GM18517 (cell line): Measurements from ENCODE around the gene OPTC.
"Not testable (repeated sequence)": the region's sequence is repeated elsewhere in the genome, so short reads cannot be mapped to it uniquely, and the experiment has no call there.

Experiments used
- ATAC-seq: cut with Tn5 transposase; IDR thresholded peaks from one replicate; pipeline ENCODE4 v1.9.1; 2021; ENCODE audit warnings: mild to moderate bottlenecking, moderate library complexity; ENCODE audit not compliant: unreplicated experiment

Gene OPTC

DNA sequence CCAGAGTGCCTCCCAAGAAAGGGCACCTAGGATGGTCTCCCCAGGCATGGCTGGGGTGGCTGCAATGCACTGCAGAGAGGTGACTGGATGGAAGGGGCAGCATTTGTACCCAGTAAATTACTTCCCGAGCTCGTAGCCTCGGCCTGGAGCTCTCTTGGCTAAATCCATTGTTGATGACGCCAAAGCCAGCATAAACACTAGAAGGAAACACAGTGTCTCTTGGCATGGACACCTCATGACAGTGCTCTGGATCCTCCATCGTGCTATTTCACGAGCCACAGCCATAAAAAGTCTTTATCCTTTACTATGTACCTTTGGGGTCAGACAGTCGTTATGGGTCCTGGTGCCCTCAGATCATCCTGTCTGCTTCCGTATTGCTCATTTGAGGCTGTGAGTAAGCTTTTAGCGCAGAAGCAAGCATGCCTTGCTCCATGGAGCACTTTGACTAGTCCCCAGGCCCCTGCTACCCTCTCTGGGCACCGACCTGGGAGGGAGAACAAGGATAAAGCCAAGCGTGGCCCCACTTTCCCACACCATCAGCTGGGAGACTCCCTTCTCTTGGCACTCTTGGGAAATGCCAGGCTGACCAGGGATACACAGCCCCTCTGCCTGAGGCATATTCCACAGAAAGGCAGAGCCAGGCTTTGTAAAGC, 28.7 kb upstream of the OPTC start:
- ATAC-seq, result no peak

DNA sequence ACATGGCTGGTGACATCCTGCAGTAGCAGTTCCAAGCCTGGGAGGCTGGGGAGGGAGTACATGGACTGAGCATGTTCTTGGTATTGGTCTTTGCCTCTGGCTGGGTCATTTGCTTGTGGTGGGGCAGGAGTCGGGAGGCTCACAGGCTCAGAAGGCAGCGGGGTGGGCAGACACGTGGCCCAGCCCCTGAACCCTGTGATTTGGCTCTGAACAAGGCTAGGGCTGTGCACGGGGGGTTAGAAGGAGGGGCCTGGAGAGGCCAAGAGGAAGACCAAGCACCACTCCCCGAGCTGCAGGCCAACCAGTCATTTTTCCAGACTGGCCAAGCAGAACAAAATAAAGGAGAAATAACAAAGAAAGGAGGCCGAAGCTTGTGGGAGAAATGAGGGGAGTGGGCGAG, 28.0 kb upstream of the OPTC start:
- no peak for ATAC-seq

DNA sequence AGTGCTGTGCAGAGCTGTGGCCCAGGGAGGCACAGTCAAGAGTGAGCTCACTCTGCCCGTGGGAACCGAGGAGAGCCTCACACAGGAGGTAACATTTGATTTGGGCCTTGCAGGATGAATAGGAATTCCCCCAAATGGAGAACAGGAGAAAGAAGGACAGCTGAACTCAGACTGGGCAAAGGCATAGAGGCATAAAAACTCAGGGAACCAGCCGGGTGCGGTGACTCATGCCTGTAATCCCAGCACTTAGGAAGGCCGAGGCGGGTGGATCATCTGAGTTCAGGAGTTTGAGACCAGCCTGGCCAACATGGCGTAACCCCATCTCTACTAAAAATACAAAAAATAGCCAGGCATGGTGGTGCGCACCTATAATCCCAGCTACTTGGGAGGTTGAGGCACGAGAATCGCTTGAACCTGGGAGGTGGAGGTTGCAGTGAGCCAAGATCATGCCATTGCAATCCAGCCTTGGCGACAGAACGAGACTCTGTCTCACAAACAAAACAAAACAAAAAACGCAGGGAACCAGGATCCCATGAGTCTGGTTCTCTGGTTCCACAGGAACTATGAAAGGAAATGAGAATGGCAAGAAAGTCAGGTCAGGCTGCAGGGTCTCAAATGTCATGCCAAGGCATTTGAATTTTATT, 26.9 kb upstream of the OPTC start:
- ATAC-seq, result not testable (repeated sequence)

DNA sequence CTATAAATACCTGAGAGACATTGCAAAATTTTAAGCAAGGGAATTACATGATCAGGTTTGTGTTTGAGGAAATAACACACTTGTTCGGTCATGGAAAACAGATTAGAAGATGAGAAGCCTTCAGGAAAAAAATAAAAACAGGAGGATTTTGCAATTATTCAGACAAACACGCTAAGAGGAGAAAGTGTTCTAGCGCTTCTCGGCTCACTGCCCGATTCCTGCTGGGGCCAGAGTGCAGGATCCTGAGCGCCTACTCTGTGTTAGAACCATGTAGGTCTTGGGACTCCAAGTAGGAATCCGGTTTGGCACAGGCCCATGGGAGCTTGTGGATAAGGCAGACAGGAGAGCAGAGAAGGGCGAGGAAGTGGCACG, 26.4 kb upstream of the OPTC start:
- ATAC-seq, result no peak

DNA sequence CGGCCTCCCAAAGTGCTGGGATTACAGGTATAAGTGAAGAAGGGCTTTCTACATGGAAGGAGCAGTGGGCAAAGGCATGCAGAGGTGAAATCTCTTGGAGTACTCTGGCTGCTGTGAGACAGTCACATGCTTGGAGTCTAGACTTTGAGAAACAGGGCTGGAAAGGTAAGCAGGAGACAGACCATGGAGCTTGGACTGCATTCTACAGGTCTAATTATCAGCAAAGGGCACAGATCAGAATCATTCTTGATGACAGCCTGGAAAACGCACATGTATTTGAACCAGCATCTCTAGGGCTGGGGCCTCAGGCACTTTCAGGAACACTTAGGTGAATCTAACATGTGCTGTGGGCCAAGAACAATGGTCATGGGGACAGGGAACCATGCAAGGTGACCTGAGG, 25.6 kb upstream of the OPTC start:
- ATAC-seq, result no peak

DNA sequence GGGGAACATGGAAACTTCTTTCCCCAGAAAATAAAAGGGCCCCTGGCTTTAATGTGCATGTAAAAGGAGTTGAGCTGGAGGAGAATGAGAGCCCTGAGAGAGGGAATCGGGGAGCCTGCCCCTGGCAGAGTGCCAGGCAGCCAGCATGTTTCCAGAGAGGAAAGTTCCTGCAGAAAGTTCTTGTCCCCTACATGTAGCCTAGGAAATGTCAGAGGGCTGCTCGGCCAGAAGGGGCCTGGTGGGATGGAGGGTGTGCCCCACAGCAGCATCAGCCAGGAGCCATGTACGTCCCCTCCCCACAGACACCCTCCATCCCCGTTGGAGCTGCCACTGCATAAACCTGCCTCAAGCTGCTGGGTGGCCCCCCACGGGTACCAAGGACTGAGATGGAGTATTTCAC, 23.7 kb upstream of the OPTC start:
- ATAC-seq, result no peak

DNA sequence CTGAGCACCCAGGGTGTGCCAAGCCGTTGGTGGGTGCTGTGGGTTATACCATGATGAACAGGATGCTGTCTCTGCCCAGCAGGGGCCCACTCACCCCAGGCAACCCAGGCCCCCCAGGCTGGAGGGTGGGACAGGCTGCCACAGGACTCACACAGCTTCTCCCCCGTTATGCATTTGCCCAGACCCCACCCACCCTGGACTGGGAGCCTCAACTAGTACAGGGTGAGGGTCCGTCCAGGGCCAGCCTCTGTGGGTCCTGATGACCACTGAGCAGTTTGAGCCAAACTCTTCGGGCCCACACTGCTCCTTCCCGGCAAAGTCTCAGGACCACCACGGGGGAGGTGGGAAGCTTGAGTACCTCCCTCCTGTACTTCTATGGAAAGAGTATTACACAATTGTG, 22.1 kb upstream of the OPTC start:
- ATAC-seq, result no peak

DNA sequence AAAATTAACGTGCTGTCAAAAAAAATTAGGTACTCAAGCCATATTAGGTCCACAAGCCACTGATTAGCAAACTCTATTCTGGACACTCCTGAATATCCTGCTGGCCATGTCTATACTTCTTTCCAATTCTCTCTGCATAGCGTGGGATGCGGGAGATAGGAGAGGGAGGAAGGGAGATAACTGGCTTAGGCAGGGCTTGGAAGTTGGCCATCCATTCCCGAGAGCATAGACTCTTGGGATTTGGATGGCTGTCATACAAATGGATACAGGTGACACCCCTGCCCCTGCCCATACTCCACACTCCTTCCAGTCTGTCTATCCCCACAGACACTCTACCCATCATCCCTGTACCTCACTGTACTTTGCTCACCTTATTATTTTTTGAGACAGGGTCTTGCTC, 20.7 kb upstream of the OPTC start:
- ATAC-seq, result no peak

DNA sequence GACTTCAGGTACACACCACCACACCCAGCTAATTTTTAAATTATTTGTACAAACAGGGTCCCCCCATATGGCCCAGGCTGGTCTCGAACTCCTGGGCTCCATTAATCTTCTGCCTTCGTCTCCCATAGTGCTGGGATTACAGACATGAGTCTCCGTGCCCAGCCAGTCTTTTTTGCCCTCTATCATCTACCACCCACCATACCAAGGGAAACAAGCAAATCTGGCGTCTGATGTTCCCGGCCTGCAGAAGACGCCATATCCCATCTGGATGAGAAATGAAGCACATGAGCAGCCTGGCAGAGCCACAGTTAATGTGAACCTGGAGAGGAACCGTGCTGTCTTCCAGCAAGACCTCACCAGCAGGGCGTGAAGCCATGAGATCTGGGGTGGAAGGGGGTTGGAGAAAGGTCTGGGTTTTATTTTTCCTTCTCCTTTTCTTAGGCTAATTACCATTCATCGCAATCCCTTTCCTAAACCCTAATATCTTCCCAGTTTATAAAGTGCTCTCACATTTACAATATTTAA, 20.1 kb upstream of the OPTC start:
- no peak for ATAC-seq

DNA sequence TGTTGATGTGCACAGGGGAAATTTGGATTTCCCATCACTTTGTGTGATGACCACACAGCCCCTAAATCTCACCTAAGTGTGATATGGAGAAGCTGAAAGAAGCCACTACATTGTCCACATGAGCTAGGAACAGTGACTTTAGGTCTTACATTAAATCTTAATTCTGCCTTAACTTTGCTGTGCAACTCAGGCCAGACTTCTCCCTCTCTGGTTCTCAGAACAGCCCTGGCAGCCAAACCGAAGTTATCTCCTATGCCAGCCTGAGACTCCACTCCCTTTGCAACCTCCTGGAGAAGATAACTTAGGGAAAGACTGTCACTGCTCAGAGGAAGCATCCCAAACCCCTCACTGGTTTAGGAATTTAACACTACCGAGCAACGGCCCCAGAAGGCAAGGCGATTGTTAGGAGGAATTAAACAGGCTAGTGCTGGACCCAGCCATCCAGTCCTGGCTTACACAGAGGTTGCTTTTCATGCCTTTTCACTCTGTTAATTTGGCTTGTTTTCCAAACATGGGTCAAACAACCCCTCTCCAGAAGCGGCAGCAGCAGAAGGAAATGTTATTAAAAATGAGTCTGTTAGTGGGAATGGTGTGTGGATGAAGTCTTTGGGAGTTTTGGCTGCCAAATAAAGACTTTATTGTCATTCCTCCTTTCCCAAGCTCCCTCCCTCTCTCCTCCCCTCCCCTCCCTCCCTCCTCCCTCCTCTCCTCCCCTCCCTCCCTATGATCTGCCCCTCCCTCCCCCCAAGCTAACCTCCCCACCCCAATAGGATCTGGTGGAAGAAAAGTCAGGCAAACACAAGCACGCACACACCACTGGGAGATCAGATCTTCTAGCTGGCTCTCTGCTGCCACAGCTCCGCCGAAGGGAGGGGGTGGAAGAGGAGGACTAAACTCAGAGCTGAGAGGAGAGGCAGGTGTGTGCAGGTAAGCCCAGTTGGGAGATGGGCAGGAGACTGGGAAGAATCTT, 18.7 kb upstream of the OPTC start, which contains the start of gene PRELP:
Gene PRELP (plus strand): TSS at position 795 of the 970 bp plus-strand sequence. CDS start 7,379 bp downstream, outside the sequence.
- ATAC-seq, result no peak

DNA sequence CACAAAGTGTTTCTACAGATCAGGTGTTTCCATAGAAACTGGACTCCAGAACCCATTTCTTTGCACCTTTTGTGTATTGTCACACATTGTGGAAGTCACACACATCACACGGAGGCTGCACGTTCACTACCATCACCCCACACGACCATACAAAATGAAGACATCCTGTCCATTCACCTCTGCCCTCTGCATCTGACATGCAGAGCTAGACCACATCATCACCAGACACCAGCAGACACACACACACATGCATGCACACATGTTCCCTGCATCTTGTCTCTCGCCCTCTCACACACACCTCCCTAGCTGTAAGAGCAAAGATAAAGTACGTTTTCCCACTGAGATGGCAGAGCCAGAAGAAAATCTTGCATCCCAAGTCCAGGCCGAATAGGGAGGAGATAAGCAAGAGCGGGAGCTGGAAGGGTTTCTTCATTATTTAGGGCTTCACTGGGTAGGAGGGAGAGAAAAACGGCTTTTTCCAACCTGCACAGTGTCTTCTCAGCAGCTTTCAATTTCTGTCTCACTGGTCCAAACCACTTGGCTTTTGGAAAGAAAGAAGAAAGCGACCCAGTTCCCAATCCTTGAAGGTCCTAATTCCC, 17.6 kb upstream of the OPTC start:
- no peak for ATAC-seq

DNA sequence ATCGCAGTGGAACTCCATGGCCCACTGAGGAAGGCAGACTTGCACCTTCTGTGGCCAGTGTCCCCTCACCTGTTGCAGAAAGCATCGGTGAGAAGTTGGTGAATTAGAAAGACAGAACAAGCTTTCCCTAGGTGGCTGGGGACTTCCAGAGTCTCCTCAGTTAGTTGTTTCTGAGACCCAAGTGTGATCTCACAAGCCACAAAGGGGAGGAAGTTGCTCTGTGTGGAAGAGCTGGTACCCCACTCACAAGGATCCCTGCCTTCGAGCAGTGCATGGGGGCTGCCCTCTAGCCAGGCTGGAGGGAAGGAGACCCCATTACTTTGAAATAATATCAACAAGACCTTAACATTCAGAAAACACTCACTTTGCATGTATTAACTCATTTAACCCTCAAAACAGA, 16.2 kb upstream of the OPTC start:
- ATAC-seq, result no peak

DNA sequence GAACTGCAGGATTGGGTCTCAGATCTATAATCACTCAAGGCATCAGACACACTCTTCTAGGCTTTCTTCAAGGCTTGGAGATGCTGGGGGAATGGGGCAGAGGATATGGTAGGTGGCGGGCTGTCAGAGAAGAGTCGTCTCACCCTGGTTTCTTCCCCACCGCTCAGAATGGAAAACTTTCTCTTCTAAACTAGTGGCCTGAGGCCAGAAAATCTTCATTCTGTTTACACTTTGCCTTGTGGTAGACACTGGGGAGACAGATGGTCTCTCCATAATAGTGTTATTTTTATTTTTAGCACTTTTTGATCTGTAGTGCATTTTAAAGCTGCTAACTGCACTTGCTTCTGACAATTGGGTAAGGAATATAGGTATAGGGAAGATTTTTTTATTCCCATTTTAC, 15.7 kb upstream of the OPTC start:
- ATAC-seq, result no peak

DNA sequence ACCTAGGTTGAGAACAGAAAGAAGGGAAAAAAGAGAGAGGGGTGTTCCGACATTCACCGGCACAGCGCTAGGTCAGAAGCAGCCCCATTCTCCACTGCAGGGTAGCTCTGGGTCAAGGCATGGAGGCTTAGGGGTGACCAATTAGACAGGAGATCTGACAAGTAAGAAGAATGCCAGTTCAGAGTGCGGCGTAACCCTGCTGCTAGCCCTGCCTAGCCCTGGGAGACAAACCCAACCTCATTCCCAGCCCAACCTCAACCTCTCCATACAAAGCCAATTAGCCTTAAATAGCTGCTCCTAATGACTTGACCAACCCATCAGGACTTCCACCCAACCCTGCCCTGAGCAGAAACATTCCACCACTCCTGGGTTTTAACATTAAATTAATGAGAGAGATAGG, 15.0 kb upstream of the OPTC start:
- no peak for ATAC-seq

DNA sequence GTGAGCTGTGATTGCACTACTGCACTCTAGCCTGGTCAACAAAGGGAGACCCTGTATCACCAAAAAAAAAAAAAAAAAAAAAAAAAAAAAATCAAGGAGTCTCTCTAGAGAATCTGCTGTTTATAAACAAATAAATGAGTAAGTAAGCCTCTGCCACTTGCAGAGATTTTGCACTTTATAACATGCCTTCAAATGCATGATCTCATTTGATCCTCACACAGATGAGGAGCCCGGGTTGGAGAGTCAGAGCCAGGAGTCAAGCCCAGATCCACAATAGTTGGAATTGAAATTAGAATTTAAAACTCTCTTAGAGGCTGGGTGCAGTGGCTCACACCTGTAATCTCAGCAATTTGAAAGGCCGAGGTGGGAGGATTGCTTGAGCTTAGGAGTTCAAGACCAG, 14.3 kb upstream of the OPTC start:
- no peak for ATAC-seq

DNA sequence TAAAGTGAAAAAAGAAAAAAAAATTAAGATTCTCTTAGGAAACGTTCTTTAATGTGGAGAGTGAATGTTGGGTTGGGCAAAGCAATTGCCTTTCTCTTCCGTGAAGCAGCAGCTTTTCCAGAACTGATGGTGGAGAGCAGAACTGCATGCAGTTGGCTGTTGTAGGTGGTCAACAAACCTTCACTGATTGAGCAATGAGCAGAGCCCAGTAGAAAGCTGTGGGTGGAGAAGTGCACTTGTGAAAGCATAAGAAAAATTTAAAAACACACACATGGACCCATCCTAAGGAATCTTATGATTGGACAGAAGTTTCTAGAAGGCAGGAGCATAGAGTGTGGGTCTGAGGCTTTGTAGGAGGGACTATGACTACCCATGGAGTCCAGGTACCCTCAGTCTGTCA, 13.9 kb upstream of the OPTC start:
- no peak for ATAC-seq

DNA sequence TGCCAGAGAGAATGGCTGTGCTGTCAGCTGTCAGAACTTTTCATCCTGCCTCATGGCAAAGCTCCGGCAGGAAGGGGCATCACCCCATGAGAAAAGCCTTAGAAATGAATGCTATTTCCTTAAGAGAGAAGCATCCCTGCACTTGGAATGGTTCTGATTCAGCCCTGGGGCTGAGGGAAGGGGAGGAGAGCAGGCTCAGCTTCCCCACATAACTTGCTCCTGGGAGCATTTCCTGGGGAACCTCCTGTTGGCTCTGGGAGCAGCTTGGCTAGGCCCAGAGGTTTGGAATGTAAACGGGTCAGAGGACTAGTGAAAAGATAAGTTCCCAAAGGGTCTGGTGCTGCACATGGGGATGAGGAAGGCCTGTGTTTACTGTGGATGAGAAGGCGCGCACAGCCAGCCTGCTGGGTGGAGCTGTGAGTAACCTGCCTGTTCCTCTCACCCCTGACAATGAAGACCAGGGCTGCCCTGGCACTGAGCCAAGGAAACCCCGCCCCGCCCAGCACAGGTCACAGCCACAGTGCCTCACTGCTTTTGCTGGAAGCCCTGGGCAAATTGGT, 13.3 kb upstream of the OPTC start:
- no peak for ATAC-seq

DNA sequence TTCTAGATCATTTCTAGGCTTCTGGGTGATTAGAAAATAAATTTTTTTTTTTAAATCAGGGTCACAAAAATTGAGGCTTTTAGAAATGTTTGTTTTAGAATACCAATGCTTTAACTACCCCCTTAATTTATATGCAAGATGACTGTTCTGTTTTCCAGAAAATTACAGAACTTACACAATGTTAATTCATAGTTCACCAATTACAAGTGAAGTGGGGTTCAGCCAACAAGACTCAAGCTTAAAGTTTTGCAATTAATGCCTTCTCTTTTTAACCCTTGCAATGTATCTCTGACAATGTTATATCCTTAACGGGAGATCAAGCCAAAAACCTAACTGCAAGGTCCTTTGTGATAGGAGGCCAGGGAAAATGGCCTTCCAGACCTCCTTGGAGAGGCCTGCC, 12.8 kb upstream of the OPTC start:
- no peak for ATAC-seq

DNA sequence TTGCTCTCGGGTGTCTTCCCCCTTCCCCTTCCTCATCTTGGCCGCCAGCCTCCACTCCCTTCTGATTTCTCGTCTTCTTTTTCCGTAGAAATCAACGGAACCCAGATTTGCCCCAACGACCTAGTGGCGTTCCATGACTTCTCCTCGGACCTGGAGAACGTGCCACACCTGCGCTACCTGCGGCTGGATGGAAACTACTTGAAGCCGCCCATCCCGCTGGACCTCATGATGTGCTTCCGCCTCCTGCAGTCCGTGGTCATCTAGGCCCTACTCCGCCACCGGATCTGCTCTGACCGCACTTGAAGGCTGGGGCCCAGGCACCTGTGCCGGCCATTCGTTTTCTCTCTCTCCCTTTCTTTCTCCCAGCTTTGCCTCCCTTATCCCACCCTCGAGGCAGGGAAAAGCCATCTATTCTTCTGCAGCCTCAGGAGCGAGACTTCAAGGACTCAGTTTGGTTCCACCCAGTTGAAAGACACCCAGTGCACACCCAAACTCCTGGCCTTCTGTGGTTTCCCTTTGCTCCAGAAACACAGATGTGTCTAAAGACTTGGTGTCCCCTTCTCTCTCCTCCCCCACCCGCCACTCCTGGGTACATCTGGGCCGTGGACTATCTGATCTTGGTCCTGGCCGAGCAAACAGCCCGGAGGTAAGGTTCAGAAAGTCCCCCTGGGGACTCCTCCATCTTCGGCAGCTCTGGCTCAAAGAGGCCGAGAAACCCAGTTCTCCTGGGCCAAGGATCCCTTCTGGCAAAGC, 7.2 kb upstream of the OPTC start:
- ATAC-seq, result no peak

DNA sequence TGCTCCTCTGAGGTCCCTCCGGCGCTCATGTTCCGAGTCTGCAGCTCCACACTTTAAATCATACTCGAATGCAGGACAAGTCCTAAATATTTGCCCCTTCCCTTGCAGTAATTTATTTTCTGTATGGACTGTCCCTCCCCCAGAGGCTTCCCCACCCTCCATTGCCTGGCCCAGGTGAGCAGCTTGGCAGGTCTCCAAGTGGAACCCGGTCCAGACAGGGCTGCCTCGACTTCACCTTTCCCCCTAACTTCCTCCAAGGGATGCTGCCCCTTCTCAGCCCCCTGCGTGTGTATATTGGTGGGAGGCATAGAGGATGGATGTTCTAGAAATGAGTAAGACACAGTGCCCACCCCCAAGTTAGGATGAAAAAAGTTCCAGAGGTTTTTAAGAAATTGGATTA, 5.4 kb upstream of the OPTC start:
- no peak for ATAC-seq
